Anterior cingulate cortex (tissue), 58 donors: ENCODE data around the gene MEIOB.
"Not testable (repeated sequence)": the region's sequence is repeated elsewhere in the genome, so short reads cannot be mapped to it uniquely, and the experiment has no call there.

ENCODE experiments used
- DNase-seq, 58 donors: peaks; one replicate each; lab custom pipeline; 2025; lab: John Stamatoyannopoulos, UW

MEIOB gene

GRCh38 chr16:1878256-1878655 is 6.3 kb upstream of the MEIOB start:
- no peak for DNase-seq

- no peak for DNase-seq
These were observed 5.8 kb upstream of the MEIOB start for GRCh38 chr16:1877804-1878203.

- no peak for DNase-seq
These were observed 5.1 kb upstream of the MEIOB start for GRCh38 chr16:1877089-1877488.

- DNase-seq: no peak
These were observed 4.5 kb upstream of the MEIOB start for GRCh38 chr16:1876468-1876867.

- DNase-seq: not testable (repeated sequence)
These were observed 4.1 kb upstream of the MEIOB start for GRCh38 chr16:1876066-1876465.

GRCh38 chr16:1874854-1875253 is 2.9 kb upstream of the MEIOB start:
- no peak for DNase-seq

GRCh38 chr16:1870365-1871082 is 1.4 kb downstream of the MEIOB start:
- no peak for DNase-seq

- DNase-seq: no peak
These were observed 5.9 kb downstream of the MEIOB start for GRCh38 chr16:1865902-1866690.

GRCh38 chr16:1863681-1864460 is 8.1 kb downstream of the MEIOB start:
- DNase-seq: no peak

- no peak for DNase-seq
These were observed 9.6 kb downstream of the MEIOB start for GRCh38 chr16:1862394-1862793.

GRCh38 chr16:1861730-1862129 is 10.2 kb downstream of the MEIOB start:
- DNase-seq: no peak

- DNase-seq: no peak
These were observed 12.3 kb downstream of the MEIOB start for GRCh38 chr16:1859650-1860049.

- DNase-seq: no peak
These were observed 13.6 kb downstream of the MEIOB start for GRCh38 chr16:1858189-1858865.

GRCh38 chr16:1857433-1858097 is 14.4 kb downstream of the MEIOB start:
- no peak for DNase-seq

- DNase-seq: no peak
These were observed 20.2 kb downstream of the MEIOB start for GRCh38 chr16:1851793-1852192.

- DNase-seq: no peak
These were observed 21.0 kb downstream of the MEIOB start for GRCh38 chr16:1850981-1851380.

- DNase-seq: no peak
These were observed 25.5 kb downstream of the MEIOB start for GRCh38 chr16:1846416-1846815.

- no peak for DNase-seq
These were observed 26.0 kb downstream of the MEIOB start for GRCh38 chr16:1845985-1846384.

- DNase-seq: no peak
These were observed 32.4 kb downstream of the MEIOB start for GRCh38 chr16:1839554-1839953.

GRCh38 chr16:1834096-1834495 is 37.9 kb downstream of the MEIOB start:
- no peak for DNase-seq
